Fibroblast of gingiva (primary cell): ENCODE measurements around the gene PPP6R2.
A peak's percentile ranks its signal among the peaks of the same experiment; 100 is the strongest.
"Not testable (repeated sequence)": the region's sequence is repeated elsewhere in the genome, so short reads cannot be mapped to it uniquely, and the experiment has no call there.

Source experiments
- DNase-seq: peaks from one replicate; pipeline ENCODE4 v3.0.0-alpha.2; 2011; ENCODE audit warnings: low read depth

The PPP6R2 gene

GRCh38 chr22:50398831-50399648 is 55.9 kb downstream of the PPP6R2 start:
- DNase-seq: no peak

DNA sequence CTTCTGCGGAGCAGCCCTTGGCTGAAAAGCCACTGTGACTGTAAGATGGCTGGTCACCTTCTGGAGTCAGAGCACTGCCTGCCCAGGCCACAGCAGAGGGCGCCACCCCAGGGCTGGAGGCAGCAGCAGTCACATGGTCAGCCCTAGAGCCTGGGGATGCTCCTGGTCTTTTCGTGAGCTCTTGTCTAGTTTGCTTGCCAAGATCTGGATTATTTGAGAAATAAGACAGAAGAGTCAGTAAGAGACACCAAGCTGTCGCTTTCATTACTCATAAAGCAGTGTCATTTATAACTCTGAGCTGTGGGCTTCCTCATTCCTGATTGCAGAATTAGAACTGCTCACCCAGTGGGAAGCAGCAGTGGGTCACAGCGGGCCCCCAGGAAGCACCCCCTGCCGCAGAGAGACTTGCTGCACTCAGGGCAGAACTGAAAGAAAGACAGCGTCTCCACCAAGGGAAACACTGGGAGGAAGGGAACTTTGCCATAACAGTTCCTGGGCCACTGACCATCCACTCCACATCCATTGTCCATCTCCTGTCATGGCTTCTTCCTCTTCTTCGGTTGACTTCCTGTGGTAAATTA is 56.7 kb downstream of the PPP6R2 start:
- DNase-seq: peak; percentile 18

- no peak for DNase-seq
Measured at GRCh38 chr22:50400406-50400805, 57.3 kb downstream of the PPP6R2 start.

GRCh38 chr22:50400931-50401330 is 57.8 kb downstream of the PPP6R2 start:
- DNase-seq: no peak

DNA sequence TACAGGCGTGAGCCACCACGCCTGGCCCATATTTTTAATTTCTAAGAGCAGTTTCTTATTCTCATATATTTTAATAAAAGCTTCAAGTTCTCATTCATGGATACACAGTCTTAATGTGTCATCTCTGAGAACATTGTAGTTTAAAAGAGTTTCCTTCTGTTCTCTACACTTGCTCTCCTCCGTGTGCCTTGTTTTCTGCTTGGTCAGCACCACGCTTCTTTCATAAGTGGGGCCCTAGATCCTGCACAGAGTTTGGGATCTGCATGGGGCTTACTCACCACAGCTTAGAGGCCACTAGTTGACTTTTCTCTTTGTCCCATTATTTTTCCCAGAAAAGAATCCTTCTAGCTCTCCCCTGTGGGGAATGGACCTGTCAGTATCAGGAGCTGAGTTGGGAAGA is 58.8 kb downstream of the PPP6R2 start:
- DNase-seq: no peak

GRCh38 chr22:50403701-50404101 is 60.6 kb downstream of the PPP6R2 start:
- no peak for DNase-seq

GRCh38 chr22:50406416-50407170 is 63.5 kb downstream of the PPP6R2 start:
- no peak for DNase-seq

- DNase-seq: no peak
Measured at GRCh38 chr22:50408311-50408710, 65.2 kb downstream of the PPP6R2 start.

DNA sequence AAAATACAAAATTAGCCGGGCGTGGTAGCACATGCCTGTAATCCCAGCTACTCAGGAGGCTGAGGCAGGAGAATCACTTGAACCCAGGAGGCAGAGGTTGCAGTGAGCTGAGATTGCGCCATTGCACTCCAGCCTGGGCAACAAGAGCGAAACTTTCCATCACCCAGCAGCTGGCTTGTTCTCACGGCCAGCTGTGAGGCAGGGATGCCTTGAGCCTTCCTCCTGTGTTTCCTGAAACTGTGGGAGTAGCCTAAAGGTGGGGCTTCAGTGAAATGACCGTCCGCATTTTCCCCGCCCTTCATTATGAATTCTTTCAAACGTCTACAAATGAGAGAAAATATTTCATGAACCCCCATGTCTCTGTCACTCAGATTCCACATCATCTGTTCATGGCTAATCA is 65.8 kb downstream of the PPP6R2 start:
- not testable (repeated sequence) for DNase-seq

DNA sequence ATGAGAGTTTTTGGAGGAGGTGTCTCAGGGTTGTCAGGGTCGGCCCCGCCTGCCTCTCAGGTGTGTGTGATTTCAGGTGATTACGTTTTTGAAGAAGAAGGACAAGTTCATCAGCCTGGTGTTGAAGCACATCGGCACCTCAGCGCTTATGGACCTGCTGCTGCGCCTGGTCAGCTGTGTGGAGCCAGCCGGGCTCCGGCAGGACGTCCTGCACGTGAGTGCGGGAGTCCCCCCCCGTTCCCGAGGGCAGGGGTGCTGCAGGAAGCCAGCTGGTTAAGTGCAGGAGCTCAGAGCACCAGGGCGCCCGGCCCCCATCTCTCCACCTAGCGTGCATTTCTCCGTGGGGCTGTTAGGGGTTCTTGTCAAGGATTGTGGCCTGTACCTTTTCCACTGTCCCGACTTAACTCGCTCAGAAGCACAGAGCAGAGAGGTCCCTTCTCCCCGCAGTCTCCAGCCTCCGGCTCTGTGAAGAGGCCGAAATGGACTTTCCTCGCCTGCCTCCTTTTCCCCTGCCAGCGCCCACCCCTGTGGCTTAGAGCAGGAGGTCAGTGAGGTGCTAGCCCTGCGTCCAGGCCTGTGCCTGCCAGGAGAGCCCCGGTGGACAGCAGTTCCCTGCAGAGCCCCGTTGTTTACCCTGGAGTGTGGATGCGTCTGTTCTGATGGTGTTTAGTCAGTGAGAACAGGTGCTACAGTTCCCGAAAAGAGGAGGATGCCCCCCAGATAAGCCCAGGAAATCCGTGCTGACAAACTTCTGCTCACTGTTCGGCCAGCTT is 71.5 kb downstream of the PPP6R2 start:
- no peak for DNase-seq

DNA sequence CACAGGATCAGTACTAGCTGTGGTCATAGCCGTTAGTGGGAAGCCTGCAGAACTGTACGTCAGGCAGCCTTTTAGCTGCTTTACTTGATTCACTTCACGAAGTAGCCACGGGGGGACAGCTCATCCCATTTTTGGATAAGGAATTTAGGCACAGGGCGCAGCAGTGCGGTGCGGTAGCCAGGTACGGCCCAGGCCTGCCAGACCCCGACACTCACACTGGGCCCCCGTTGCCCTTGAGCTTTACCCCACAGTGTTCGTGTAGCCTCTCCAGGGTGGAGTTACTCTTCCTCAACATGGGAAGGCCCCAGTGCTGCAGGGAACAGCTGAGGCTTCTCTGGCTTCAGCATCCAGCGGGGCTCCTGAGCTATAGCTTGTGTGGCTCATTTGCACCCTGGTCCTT is 72.3 kb downstream of the PPP6R2 start:
- DNase-seq: no peak

DNA sequence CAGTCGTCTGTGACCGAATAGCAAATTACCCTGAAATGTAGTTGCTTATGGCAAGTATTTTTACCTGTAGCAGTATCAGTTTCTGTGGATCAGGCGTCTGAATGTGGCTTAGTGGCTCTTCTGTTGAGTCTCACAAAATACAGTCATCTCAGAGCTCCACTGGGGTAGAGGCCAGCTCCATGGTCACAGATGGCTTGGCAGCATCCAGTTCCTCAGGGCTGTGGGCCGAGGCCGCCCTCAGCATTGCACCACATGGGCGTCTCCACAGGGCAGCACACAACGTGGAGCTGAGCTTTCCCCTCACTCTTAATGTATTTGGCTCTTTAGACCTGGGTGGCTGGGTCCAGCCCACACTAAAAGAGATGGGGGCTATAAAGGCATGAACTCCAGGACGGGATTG is 73.9 kb downstream of the PPP6R2 start:
- DNase-seq: no peak

GRCh38 chr22:50417411-50418210 is 74.5 kb downstream of the PPP6R2 start:
- DNase-seq: no peak

DNA sequence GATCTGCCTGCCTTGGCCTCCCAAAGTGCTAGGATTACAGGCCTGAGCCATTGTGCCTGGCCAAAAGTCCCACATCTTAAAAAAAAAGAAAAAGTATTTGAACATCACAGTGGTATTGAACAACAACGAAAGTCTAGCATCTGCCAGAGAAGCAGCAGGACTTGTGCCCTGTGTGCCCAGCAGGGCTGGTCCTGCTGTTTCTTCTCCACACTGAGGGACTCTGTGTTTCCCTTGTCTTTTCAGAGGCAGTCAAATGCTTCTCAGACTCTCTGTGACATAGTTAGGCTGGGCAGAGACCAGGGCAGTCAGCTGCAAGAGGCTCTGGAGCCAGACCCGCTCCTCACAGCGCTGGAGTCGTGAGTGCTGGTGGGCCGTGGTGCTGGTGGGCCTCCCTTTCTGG is 75.5 kb downstream of the PPP6R2 start:
- DNase-seq: no peak

DNA sequence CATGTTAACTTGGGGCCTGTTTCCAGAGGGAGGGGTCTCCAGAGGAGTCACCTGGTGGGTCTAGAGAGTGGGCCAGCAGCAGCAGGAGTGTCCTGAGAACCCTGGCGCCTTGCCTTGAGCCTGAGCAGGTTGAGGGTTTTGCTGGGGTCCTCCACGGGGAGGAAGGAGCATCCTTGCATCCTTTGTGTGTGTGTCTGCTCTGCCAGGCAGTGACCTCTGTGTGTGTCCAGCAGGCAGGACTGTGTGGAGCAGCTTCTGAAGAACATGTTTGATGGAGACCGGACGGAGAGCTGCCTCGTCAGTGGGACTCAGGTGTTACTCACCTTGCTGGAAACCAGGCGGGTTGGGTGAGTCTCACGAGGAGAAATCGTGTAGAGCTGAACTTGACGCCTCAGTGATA is 76.0 kb downstream of the PPP6R2 start:
- no peak for DNase-seq

- DNase-seq: no peak
Measured at GRCh38 chr22:50420015-50420414, 76.9 kb downstream of the PPP6R2 start.

DNA sequence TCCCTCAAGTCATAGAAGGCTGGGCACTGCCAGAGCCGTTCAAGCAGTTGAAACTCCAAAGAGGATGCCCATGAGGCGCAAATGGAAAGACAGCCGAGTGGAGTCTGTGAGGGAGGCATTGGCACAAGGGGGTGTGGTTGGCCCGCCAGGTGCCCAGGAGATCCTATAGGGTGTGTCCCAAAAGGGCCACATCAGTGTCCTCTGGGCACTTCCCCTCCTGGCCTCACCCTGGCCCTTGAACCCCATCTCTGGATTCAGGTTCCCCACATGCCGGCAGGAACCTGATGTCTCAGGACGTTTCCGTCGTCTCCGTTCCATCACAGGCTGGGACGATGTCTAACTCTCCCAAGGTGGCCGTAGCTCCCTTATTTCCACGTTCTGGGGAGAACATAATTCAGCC is 77.5 kb downstream of the PPP6R2 start:
- no peak for DNase-seq

GRCh38 chr22:50422046-50422445 is 78.9 kb downstream of the PPP6R2 start:
- no peak for DNase-seq

DNA sequence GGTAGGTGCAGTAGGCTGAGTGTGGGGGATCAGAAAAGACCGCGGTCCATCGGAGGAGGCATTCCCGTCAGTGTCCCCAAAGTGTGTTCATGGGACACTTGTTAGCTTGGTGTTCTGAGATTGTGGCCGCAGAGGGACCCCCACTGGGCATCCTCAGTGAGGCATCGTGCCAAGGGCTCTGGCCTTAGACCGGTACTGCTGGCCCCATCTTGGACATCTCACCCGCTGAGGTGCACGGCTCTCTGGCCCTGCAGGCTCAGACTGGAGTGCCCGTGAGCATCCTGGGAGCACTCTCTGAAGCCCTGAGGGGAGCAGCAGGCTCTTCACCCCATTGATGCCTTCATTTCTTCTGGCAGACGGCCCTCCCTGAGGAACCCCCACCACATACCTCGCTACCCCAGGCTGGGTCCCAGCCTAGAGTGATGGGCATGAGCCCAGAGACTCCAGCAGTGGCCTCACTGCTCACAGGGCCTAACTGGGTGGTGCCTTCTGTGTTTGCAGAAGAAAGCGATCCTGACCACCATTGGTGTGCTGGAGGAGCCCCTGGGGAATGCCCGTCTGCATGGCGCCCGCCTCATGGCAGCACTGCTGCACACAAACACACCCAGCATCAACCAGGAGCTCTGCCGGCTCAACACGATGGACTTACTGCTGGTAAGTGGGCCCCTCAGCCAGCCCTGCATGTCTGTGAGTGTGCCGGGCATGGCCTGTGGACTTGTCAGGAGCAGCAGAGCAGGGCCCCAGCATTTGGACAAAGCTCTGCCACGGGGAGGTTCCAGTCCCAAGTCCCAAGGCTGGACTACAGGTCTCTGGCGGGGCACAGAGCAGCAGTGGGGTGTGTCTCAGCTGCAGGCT is 80.1 kb downstream of the PPP6R2 start:
- DNase-seq: no peak

DNA sequence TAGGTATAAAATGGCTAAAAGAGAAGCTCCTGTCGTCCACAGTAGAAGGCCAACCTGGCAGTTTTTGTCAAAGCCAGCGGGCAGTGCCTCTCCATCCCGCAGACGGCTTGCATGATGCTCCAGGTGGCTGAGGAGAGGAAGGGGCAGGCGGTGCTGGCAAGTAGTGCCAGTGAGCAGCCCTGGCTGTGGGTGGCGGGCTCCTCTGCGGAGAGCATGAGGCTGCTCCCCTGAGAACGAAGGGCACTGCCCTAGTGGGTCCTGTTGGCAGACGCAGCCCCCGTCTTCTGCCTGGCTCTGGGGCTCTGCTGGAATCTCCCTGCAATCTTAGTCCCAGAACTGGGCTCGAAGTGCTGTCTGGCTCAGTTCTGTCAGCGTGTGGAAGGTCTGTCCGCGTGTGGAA is 80.8 kb downstream of the PPP6R2 start:
- no peak for DNase-seq
